Measurements from ENCODE around the gene TPSB2.

DNA sequence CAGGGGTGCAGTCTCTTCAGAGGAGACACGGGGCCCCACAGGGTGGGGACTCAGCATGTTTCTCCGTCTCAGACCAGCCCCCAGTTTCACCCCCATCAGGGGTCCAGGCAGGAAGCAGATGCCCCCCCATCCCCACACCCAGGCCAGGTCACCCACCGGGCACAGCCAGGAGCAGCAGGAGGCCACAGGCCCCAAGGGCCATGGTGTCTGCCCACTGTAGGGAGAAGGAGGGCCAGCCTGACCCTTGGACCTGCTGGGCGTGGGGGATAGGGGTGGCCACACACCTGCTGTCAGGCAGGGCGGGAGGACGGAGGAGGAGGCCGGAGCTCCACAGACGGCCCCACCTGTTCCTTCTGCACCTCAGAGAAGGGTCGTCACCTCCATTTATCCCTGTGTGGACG, 4.9 kb downstream of the TPSB2 start, which contains the start of gene TPSG1:
- TF ChIP-seq POLR2AphosphoS5 (IDR thresholded peaks at IDR 0.05) = no peak
- TF ChIP-seq, protein P1, sequence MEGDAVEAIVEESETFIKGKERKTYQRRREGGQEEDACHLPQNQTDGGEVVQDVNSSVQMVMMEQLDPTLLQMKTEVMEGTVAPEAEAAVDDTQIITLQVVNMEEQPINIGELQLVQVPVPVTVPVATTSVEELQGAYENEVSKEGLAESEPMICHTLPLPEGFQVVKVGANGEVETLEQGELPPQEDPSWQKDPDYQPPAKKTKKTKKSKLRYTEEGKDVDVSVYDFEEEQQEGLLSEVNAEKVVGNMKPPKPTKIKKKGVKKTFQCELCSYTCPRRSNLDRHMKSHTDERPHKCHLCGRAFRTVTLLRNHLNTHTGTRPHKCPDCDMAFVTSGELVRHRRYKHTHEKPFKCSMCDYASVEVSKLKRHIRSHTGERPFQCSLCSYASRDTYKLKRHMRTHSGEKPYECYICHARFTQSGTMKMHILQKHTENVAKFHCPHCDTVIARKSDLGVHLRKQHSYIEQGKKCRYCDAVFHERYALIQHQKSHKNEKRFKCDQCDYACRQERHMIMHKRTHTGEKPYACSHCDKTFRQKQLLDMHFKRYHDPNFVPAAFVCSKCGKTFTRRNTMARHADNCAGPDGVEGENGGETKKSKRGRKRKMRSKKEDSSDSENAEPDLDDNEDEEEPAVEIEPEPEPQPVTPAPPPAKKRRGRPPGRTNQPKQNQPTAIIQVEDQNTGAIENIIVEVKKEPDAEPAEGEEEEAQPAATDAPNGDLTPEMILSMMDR (IDR thresholded peaks at IDR 0.05 in 8 of 11, conservative IDR thresholded peaks at IDR 0.05 in 3 of 11) = no peak
